SW480 (cell line): ENCODE data around the gene TBC1D3H.
"Not testable (repeated sequence)": the region's sequence is repeated elsewhere in the genome, so short reads cannot be mapped to it uniquely, and the experiment has no call there.

Source experiments
- DNase-seq: peaks from one replicate; pipeline ENCODE4 v3.0.0-alpha.2; 2016; ENCODE audit warnings: low spot score

The TBC1D3H gene

DNA sequence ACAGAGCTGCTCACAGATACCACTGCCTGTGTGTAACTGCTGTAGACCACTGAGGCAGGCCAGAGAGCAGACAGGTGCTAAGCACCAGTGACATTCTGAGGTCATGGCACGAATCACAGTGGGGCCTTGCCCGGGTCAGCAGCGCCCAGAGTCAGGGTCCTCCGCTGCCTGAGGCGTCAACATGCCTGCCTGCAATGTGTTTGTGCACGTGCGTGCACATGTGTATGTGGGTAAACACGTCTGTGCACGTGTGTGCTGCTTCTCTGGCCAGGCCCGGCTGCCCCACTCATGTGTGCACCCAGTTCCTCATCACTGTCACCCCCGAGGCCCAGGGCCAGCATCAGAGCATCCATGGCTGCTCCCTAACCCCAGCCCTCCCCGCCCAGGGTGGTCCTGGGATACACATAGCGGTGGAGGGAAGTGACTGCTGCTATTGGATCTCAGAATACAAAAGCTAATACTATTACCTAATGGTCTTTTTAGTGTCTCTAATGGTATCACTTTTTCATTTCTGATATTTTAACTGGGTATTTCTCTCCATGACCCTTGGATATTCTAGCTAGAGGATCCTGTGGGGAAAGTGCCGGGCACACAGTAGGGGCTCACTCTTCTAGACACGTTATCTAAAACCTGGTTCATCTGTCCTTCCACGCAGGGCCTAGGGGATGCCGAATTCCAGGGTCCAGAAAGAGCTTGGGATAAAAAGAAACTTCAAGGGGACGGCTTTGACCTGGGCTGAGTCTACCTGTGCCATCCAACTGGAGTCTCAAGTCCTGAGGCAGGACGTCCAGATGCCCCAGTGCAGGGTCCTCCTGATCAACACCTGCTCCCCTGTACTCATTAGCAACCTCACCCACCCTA, at the start of gene TBC1D3H:
Gene TBC1D3H (minus strand): TSS at position 51 of the 861 bp plus-strand sequence. CDS start 1,540 bp downstream, outside the sequence.
- not testable (repeated sequence) for DNase-seq

DNA sequence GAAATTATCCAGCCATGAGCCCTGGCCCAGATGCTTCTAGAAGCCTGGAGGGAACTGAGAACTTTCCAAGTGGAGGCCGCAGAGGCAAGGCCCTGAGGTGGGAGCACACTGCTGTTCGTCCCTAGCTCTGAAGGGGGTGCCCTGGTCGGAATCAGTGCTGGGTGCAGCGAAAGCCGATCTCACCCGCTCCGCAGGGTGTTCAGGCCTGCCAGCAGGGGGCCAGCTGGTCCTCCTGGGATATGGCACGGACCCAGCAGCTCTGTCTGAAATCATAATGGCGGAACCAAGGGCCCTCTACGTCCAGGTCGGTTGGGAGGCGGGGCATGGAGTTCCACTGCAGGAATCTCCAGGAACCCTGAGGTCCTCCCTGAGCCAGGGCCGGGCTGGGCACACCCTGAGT, 40.7 kb upstream of the TBC1D3H start:
- not testable (repeated sequence) for DNase-seq

DNA sequence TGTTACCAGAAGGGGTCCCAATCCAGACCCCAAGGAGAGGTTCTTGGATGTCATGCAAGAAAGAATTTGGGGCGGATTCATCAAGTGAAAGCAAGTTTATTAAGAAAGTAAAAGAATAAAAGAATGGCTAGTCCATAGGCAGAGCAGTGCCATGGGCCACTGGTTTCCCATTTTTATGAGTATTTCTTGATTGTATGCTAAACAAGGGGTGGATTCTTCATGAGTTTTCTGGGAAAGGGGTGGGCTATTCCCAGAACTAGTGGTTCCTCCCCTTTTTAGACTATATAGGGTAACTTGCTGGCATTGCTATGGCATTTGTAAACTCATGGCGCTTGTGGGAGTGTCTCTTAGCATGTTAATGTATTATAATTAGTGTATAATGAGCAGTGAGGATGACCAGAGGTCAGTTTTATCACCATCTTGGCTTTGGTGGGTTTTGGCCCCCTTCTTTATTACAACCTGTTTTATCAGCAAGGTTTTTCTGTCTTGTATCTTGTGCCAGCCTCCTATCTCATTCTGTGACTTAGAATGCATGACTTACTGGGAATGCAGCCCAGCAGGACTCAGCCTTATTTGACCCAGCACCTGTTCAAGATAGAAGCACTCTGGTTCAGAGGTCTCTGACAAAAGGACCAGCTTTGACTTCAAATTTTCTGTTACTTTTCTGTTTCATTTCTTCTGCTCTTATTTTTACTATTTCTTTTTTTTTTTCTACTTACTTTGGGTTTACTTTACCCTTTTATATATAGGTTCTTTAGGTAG, 27.1 kb upstream of the TBC1D3H start:
- not testable (repeated sequence) for DNase-seq

GRCh38 chr17:36390943-36391645, 2.9 kb upstream of the TBC1D3H start:
- not testable (repeated sequence) for DNase-seq

DNA sequence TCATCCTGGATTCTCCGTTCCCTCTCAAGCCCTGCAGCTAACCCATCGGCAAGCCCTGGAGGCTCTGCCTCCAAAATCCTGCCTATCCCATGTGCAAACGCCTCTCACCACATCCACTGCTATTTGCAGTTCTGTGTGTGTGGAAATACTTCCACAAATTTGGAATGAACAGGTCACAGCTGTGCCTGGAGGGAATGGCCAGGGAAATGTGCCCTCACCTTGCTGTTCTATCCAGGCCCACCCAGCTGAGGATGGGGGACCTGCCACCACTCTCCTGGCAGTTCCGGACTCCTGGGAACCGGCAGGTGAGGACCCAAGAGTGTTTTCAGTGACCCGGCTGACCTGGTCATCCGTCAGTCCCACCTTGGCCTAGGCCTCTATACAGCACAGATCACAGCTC, 12.3 kb downstream of the TBC1D3H start:
- not testable (repeated sequence) for DNase-seq

- not testable (repeated sequence) for DNase-seq
Observed at GRCh38 chr17:36362496-36362895, 25.7 kb downstream of the TBC1D3H start.
